Measurements from ENCODE around the gene SDS.

Gene SDS

DNA sequence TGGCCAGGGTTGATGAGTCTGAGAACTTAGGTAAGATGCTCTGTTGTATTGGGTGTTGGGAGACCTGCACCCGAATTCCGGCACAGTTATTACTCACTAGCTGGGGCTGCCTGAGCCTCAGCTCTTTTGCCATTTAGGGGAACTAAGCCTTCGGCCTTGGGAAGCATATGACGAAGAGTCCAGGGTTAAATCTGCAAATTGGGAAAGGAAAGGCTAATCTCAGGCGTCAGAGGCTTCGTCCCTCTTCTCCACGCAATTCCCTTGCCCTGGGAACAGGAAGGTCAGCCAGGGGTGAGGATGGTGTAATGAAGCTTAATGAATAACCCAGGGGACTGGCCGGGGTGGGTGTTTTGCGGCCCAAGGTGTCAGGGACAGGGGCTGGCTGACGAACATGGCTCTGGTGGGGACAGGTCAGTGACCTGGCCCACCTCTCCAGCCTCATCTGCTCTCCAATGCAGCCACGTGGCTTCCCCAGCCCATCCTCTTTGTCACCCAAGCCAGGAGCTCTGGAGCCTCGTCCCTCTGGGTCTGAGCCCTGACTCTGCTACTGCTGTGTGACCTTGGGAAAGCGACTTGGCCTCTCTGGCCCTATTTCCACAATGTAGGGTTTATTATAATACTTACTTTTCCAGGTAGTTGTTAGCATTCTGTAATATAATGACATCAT lies 14.7 kb upstream of the SDS start:
- DNase-seq (ENCODE audit: extremely low read depth, insufficient read length), result no peak

DNA sequence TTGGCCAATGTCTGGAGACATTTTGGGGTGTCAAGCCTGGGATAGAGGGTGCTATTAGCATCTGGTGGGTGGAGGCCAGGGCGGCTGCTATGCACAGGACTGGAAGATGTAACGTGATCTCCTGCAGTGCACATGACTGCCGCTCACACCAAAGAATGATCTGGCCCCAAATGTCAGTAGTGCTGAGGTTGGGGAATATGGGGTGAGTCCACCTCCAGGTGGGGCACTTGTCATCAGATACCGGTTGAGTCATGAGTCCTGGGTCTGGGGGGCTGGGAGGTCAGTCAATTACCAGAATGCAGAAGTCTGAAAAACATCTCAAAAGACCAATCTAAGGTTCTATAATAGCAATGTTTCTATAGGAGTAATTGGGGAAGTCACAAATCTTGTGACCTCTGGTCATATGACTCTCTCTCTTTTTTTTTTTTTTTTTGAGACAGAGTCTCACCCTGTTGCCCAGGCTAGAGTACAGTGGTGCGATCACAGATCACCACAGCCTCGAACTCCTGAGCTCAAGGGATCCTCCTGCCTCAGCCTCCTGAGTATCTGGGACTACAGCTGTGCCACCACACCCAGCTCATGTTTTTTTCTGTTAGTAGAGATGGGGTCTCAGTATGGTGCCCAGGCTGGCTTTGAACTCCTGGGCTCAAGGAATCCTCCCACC lies 12.5 kb upstream of the SDS start:
- Histone ChIP-seq H3K27me3 (replicated peaks; ENCODE audit: control insufficient read depth, insufficient read depth, low read length) (no peaks in the 10 kb centered on the region; the same call in none of the 2 replicates), H3K36me3 (ENCODE audit: control insufficient read depth, insufficient read depth, low read length) (no peaks in the 10 kb centered on the region), H3K4me3 (replicated peaks; ENCODE audit: low read depth, low read length) (no peak overlapping the region)
- TF ChIP-seq, protein P1, sequence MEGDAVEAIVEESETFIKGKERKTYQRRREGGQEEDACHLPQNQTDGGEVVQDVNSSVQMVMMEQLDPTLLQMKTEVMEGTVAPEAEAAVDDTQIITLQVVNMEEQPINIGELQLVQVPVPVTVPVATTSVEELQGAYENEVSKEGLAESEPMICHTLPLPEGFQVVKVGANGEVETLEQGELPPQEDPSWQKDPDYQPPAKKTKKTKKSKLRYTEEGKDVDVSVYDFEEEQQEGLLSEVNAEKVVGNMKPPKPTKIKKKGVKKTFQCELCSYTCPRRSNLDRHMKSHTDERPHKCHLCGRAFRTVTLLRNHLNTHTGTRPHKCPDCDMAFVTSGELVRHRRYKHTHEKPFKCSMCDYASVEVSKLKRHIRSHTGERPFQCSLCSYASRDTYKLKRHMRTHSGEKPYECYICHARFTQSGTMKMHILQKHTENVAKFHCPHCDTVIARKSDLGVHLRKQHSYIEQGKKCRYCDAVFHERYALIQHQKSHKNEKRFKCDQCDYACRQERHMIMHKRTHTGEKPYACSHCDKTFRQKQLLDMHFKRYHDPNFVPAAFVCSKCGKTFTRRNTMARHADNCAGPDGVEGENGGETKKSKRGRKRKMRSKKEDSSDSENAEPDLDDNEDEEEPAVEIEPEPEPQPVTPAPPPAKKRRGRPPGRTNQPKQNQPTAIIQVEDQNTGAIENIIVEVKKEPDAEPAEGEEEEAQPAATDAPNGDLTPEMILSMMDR (IDR thresholded peaks at IDR 0.05; ENCODE audit: insufficient read depth, low read length, poor library complexity, severe bottlenecking), result peak; percentile 13
- no peak for DNase-seq (ENCODE audit: extremely low read depth, insufficient read length)

More for the DNA sequence above, 14.7 kb upstream of the SDS start:
- no peak overlapping the region for H3K4me3 ChIP-seq (replicated peaks; ENCODE audit: low read depth, low read length)
- no peaks in the 10 kb centered on the region; the same call in 1 of the 2 replicates for H3K27me3 ChIP-seq (replicated peaks; ENCODE audit: control insufficient read depth, insufficient read depth, low read length)
- TF ChIP-seq, protein P1 (IDR thresholded peaks at IDR 0.05; ENCODE audit: insufficient read depth, low read length, poor library complexity, severe bottlenecking), result no peak
- H3K36me3 ChIP-seq (ENCODE audit: control insufficient read depth, insufficient read depth, low read length), result no peaks in the 10 kb centered on the region

DNA sequence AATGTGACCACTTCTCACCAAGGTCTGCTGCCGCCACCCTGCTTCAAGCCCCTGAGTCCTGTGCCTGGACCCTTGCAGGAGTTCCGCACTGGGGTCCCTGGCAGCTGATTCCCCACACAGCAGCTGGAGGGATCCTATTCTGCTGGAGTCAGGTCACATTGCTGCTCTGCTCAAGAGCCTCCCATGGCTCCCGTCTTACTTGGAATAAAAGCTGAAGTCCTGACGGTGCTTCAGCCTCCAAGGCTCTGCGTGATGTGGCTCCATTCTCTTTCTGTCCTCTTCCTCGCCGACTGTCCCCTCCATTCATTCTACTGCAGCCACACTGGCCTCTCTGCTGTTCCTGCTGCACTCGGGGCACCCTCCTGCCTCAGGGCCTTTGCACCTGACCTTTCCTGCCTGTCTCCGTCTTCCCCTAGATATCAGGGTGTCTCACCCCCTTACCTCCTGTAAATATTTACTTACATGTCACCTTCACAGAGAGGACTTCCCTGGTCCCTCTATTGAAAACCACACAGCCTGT lies 10.9 kb upstream of the SDS start:
- no peaks in the 10 kb centered on the region for H3K36me3 ChIP-seq (ENCODE audit: control insufficient read depth, insufficient read depth, low read length)
- no peaks in the 10 kb centered on the region; the same call in none of the 2 replicates for H3K27me3 ChIP-seq (replicated peaks; ENCODE audit: control insufficient read depth, insufficient read depth, low read length)
- DNase-seq (ENCODE audit: extremely low read depth, insufficient read length), result no peak
- TF ChIP-seq, protein P1 (IDR thresholded peaks at IDR 0.05; ENCODE audit: insufficient read depth, low read length, poor library complexity, severe bottlenecking), result no peak
- H3K4me3 ChIP-seq (replicated peaks; ENCODE audit: low read depth, low read length), result no peak overlapping the region

DNA sequence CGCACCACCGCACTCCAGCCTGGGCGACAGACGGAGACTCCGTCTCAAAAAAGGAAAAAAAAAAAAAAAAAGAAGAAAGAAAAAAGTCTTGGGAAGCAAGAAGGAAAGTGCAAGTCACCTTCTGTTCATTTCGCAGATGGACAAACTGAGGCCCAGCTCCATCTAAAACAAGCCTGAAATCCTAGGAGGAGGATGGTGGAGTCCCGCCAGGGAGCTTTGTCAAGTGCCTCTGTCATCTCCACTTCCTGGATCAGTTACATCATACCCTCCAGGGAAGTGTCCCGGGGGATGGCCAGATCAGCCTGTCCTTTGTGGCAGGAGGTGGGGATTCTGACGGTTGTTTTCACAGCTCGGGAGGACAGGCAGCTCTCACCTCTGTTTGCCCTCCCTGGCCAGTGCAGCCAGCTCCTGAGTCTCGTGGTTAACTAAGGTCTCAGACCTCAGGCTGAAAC lies 9.8 kb upstream of the SDS start:
- TF ChIP-seq, protein P1 (IDR thresholded peaks at IDR 0.05; ENCODE audit: insufficient read depth, low read length, poor library complexity, severe bottlenecking), result no peak
- H3K36me3 ChIP-seq (ENCODE audit: control insufficient read depth, insufficient read depth, low read length), result no peaks in the 10 kb centered on the region
- no peaks in the 10 kb centered on the region; the same call in none of the 2 replicates for H3K27me3 ChIP-seq (replicated peaks; ENCODE audit: control insufficient read depth, insufficient read depth, low read length)
- DNase-seq (ENCODE audit: extremely low read depth, insufficient read length), result no peak
- H3K4me3 ChIP-seq (replicated peaks; ENCODE audit: low read depth, low read length), result no peak overlapping the region

DNA sequence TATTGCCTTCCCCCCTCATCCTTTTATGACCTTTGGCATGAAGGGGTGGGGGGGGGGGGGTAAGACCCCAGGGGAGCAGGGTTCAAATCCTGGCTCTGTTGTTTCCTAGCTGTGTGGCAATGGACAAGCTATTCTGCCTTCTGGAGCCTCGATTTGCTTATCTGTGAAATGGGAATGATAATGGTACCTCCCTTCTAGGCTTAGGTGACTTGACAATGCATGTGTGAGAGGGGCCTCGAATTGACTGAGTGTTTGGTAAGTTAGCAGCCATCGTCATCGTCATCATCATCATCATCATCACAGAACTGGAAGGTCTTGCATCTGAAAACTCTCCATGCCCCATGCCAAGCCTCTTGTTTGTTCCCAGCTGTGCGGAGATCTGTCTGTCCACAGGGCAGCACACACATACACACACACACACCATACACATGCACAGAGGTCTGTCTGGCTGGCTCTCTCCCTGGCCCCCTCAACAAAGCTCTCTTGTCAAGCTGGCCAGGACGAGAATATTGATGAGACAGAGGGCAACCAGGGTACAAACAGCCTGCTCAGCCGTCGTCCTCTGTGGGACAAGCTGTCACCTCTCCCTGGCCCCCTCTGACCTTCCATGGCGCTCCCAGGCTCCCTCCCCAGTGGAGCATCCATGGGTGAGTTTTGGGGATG lies 5.9 kb upstream of the SDS start:
- no peak for DNase-seq (ENCODE audit: extremely low read depth, insufficient read length)
- TF ChIP-seq, protein P1 (IDR thresholded peaks at IDR 0.05; ENCODE audit: insufficient read depth, low read length, poor library complexity, severe bottlenecking), result no peak
- no peaks in the 10 kb centered on the region; the same call in 1 of the 2 replicates for H3K27me3 ChIP-seq (replicated peaks; ENCODE audit: control insufficient read depth, insufficient read depth, low read length)
- no peaks in the 10 kb centered on the region for H3K36me3 ChIP-seq (ENCODE audit: control insufficient read depth, insufficient read depth, low read length)
- no peak overlapping the region for H3K4me3 ChIP-seq (replicated peaks; ENCODE audit: low read depth, low read length)
